Activated CD4-positive, alpha-beta T cell treated with anti-CD3 and anti-CD28 coated beads, Interleukin-10, Interleukin-2, amounts not matched to agents 100 ng/mL and 50 ng/mL, durations not matched to agents 16 hours and 8 hours (primary cell): ENCODE data around the gene OVCA2.

Experiments used
- DNase-seq: peaks from one replicate; pipeline ENCODE4 v3.0.0-alpha.2; 2020

The OVCA2 gene

DNA sequence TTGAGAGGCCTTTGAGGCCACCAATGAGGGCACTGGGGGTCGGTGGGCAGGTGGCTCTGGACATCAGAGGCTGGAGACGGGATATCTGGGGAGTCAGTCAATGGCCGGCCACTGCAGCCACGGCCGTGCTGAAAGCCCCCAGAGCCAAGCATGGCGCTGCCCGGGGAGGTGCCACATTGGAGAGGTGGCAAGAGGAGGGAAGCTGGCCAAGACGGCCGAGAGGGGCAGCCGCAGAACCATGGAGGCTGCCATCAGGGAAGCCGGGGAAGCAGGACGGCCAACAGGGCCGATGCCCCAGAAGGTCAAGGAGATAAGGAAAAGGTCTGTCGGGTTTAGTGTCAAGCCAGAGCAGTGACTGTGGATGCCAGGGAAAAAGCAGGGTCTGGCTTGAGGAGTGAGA is 26.5 kb upstream of the OVCA2 start:
- no peak for DNase-seq

DNA sequence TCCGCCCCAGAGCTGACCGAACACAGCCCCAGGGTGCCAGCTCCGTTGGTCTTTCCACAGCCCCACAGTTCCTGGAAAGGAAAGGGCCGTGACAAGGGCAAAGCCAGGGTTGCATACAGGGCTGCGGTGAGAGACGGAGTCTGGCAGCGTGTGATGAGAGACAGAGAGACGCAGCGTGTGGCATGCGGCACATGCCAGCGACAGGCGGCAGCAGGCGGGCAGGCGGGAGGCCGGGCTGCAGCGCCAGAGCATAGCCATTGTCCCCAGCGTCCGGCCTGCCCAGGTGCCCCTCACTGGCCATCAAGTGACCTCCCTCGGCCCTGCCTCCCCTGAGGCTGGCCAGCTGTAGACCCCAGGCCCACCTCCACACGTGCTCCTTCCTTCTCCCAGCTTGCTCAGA is 25.3 kb upstream of the OVCA2 start:
- no peak for DNase-seq

DNA sequence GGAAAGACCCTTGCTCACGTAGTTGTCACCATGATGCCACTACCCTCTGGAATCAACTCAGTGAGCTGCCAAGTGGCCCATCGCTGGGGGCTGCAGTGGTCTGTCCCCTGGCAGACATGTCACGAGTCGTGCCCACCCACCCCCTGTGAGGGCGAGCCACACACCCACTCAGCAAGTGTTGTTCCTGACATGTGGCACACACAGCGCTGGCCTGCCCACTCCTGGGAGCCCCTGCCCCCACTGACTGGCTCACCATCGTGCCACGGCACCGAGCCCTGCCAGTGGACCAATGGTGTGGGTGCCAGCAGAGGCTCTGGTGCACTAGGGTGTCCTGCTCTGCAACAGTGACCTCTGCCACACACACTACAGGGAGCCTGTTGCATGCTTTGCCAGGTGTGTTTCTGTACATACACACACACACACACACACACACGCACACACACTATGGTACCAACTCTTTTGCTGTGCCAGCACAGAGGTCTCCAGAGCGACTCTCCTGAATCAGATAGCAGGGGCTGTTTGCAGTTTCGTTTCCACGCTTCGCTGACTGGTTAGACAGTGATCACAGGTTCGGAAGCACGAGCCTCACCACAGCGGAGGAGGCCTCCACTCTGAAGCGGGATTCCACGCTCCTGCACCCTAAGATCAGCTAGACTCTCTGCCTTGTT is 24.4 kb upstream of the OVCA2 start:
- DNase-seq, result no peak

DNA sequence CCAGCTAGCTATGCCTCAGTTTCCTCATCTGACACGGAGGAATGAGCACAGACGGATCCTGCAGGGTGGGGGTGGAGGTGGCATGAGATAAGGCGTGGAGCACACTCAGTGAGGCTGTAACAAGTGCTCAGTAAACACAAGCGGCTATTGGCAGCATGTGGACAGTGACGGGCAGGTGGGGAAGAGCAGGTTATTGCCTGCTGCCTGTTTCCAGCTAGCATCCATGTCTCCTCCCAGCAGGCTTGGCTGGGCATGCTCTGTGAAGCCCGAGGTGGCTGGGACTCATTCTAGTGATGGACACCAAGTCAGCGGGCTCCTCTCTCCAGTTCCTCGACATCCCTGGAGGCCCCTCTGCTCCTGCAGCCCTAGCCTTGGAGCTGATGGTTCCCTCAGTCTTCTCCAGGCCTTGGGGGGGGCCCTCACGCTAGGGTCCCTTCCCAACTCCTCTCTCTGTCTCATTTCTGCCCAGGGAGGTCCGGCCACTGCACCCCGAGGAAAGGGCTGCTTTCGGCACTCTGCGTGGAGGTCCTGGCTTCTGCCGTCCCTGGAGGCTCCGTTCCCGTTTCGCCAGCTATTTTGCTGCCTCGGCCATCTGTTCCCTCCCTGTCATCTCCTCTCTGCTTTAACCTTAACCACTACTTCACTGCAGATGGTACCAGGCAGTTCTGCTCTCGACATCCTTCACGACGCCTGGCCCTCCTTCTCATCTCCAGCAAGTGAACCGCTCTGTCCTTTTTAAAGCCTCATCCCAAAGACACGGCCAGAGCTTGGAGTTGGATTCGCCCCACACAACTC is 22.9 kb upstream of the OVCA2 start:
- DNase-seq, result no peak

DNA sequence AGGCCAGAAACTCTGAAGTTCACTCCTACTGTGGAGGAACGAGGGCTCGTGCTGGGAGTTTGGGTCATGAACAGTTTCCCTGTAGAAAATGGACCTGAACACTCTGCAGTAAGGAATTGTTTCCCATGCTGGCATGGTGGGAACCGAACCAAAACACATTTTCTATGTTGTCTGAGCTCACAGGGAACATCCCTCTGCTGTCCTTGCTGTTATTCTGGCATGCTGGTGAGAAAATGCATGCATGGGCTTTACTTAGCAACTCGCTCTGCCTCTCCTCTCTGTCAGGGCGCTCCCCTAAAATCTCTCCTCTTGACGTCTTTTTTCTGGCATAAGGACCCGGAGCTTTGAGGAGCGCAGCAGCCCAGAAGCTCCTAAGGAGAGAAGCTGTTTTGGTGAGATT is 22.1 kb upstream of the OVCA2 start:
- no peak for DNase-seq

DNA sequence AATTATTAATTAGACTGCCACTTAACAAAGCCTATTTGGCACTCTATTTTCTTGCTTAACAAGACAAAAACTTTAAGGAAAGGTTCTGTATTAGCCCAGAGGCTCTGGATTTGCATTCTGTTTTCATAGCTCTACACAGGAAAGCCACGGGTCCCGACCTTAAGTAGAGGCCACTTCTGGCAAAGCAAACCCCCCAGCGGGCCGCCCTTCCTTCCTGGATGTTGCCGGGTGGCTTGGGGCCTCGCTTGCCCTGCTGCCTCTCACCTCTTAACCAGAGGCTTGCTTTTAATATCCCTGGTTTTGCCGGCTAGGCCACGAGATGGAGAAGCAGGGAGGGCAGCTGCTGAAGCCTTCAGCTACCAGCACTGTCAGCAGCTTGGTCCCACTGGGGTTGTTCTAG is 21.1 kb upstream of the OVCA2 start:
- no peak for DNase-seq

DNA sequence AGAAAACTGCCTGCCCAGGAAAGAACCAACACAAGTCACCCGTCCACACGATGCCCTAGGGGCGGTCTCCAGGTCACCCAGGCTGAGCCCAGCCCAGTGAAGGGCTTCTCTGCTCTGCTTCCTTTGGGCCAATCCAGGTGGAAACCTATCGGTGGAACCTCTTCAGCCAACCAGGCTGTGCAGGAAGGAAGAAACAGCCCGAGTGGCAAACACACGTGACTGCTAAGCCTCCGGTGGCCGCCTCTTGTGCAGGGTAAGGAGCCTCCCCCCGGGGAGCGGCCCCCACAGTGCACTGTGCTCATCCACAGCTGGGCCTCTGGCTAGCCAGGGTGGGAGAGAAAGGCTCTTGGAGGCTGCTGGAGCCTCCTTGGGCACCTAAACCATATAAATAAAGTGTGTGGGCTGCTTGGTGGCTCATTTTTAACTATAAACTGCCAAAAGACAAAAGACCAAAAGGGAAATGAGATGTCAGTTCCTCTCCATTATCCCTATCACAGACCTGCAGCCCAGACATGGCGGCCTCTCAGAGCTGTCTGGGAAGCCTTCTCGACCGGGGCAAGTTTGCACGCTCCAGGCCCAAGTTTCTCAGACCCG is 19.1 kb upstream of the OVCA2 start:
- DNase-seq, result no peak

DNA sequence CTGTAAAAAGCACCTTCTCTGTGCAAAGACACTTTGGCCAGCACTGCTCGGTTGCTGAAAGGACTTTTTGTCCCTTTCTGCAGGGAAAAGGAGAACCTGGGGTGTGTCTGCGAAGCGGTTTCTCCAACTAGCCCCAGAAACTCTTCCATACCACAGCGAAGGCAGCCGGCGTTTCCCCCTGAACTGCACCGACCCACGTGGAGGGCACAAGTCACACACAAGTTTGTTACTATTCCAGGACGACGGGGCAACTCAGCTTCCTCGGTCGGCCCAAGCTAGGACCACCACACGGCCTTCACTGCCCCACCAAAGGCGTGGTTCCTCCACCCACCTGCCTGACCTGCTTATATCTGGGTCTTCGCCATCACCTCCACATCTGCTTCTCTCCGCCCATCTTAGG is 18.6 kb upstream of the OVCA2 start:
- no peak for DNase-seq

DNA sequence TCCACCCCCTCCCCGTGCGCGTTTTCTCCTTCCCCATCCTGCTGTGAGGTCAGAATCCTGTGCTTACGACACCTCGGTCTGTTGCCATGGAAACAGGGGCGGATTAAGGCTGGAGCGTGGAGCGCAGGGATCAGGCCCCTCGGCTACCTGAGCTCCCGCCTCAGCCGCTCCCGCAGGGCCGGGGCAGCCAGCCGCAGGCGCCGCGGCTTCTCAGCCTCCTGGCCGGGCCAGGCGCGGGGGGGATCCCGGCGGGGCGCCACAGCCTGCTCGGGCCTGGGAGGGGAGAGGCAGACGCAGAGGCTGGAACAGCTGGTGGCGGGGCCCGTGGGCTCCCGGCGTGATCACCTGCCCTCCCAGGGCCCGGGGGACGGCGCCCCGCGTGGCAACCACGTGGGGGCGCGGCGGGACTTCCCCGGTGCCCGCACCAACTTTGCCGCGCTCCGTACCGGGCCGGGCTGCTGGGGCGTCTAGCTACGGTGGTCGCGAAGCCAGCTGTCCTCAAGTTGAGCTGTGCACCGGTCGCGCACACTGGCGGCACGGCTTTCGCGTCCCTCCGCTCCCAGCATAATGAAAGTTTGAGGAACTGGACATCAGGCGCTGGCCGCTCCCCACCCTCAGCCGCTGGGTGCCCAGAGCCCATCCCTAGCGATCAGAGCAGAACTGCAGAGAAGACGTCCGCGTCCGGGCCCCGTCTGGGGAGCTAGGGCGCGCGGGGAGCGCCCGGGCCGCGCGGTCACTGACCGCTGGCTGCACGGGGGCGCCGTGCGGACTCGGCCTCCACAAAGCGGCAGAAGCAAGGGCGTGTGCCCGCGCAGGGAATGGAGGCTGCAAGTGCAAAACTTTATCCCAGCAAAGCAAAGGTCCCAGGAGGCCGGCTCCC is 17.9 kb upstream of the OVCA2 start:
- peak; percentile 13 for DNase-seq

DNA sequence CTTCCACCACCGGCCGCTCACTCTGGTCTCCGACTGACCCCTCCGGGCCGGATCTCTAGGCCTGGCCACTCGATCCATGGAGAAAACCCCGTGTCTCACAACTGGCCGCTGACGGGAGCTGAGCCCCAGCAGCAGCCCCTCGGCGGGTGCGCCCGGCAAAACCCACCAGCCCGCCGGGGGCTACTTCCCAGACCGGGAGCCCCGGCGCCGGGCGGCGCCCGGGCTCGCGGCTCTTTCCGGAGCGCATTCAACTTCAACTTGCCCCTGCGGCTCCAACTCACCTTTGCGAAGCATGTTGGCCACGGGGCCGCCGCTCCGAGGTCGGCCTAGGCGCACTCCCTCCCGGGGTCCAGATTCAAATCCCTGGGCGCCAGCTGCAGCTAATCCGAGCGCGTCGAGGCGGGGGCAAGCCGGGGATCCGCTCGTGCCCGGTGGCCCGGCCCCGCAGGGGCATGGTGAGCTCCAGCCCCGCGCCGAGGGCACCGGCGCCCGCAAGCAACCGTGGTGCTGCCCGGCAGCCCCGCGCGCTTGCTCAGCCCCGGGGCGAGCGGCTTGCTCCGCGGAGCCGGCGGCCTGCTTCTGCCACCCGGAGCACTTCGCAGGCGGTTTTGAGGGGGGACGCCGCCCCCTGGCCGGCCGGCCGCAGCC is 17.1 kb upstream of the OVCA2 start:
- DNase-seq, result no peak

DNA sequence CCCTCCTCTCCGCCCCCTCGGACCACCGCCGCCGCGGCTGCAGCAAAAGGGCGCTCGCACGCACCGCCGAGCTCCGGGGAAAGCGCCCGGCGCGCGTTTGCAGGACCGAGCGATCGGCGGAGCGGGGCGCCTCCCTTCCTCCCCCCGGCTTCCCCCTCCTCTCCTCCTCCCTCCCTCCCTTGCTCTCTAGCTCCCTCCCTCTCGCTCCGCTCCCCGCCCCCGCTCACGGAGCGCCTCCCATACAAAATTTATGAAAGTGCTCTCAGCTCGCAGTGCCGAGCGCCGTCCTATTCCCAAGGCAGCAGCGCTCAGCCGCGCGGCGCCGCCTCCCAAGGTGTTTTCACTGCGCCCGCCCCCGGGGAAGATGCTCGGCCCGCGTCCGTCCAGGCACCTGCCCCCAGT is 16.6 kb upstream of the OVCA2 start, which contains the start of gene RTN4RL1:
Gene RTN4RL1 (minus strand): TSS at position 115 of the 402 bp plus-strand sequence. CDS start 469 bp downstream, outside the sequence.
- DNase-seq, result peak; percentile 47

DNA sequence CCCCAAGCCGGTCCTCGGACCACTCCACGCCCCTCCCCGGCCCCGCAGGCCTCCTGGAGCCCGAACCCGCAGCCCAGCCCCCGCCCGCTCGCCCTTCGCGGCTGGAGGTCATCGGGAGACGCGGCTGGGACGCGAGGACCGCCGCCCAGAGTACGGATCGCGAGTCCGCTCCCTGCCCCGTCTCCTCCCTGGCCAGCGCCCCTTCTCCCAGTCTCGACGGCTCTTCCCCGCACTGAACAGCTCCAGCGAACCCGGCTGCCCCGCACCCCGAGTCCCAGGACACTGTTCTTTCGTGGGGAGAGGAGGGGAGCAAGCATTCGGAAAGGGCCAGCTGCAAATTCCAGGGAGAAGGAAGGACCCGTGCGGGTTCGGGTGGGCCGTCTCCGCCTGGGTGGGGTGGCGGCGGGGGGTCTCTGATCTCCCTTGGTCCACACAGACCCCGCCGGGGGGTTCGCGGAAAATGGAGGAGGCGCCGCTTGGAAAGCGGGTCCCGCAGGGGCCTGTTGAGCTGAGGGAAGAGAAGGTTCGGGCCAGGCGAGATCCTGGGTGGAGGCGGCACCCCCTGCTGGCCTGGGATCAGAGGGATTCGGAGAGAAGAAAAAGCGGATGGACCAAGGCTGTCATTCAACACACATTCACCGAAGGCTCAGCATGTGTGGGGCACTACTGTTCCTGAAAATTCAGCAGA is 16.1 kb upstream of the OVCA2 start:
- DNase-seq, result peak; percentile 20

DNA sequence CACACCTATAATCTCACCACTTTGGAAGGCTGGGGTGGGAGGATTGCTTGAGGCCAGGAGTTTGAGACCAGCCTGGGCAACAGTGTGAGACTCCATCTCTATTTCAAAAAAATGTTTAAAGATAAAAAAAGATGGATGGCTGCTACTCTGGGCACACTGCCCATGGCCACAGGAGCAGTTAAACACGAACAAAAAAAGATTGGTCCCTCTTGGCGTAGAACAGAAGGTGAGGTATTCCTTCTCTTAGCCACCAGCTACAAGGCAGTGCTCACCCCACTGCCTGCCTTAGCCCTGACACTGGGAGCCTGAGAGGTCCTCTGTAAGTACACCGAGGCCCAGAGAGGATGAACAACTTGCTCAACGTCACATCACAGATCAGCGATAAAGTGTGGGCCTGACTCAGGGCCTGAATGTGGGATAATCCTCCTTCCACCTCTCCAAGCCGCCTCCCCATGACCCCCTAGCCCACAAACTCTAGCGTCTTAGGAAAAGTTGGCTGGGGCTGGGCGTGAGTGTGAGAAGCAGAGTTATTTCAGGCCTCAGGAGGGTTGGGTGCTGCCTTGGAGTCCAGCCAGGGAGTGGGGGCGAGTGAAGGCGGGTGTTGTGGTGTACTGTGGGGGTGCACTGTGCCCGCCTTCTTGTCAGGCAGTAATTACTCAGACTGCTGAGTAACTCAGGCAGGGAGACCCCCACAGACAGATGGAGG is 14.1 kb upstream of the OVCA2 start:
- DNase-seq, result no peak

DNA sequence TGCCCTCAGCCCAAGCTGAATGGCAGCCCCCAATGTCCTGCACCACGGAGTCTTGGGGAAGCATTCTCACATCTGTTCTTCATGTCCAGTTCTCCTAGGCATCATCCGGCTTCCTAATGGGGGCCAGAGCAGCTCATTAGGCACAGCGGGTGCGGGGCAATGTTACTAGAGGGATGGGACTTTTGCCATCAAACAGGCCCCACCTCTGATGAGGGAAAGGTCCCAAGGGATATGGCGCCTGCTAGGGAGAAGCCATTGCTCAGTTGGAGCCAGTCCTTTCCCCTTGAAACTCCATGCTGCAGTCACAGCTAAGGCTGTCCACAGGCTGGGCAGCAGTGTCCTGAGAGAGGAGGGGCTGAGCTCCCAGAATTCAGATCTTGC is 13.6 kb upstream of the OVCA2 start:
- DNase-seq, result no peak

DNA sequence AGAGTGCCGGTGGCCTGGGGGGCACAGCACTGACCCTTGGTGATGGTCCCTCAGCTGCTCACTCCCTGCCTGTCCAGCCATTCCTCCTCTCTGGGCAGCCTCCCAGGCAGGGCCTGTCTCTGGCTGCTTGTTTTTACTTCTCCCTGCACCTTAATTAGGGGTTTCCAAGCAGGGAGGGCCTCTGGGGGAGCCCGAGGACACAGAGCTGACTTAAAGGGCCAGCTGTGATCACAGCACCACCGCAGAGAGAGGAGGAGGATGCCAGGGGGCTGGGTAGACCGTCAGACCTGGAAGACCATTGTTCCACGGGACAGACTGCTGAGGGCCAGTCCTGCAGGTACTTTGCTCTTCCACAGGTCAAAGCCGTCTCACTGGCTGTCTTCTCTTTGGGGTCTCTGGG is 13.1 kb upstream of the OVCA2 start:
- no peak for DNase-seq

DNA sequence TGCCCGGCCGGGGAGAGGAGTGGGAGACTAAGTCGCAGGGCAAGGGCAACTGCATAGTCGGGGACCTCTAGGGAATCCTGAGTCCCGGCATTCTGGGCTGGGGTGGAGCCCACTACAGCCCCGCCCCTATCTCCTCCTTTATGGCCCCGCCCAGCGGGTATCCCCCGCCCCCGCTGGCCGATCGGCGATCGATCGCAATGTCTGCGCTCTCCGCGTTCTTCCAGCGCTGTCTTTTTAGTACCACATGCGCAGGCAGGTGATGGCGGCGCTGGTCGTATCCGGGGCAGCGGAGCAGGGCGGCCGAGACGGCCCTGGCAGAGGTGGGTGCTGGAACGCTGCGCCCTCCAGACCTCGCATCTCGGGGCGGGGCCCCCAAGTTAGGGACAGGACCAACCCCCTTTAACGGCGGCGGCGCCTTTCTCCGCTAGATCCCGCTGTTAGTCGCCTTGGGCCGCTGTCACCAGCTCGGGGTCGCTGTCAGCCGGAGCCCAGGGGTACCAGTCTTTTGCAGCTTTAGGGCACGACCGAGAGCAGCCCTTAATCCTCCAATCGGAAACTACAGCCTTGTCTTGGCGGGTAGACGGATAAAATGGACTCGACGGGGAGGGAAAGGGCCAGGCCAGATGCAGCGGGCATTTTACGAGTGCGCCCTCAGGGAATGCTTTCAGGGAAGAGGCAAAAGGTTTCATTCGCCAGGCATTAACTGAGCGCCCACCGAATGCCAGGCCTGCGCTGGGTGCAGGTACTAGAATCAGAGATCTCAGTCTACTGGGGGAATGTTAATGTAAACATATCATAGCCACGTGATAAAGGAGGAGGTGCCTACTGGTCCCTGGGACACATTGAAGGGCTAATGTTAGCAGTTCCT is 11.7 kb upstream of the OVCA2 start, which contains the start of gene DPH1:
Gene DPH1 (plus strand): TSS at position 243 of the 868 bp plus-strand sequence. CDS start 17 bp downstream, at position 260.
- peak; percentile 91 for DNase-seq

DNA sequence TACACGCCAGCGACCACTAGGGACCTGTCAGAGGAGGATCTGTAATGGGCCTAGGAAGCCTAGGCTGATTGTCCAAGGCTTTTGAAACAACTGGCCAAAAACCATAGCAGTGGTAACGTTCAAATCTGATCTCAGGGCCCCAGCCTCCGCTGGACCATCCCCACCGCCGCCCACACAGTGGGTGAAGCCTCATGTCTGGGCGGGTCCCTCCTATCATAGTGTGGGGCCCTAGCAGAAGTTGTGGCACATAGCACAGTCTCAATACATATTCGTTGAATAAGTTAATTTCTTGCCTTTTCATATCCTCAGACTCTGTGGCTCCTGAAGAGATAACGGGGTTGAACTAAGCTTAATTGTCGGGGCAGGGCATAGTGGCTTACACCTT is 11.1 kb upstream of the OVCA2 start:
- DNase-seq, result no peak

DNA sequence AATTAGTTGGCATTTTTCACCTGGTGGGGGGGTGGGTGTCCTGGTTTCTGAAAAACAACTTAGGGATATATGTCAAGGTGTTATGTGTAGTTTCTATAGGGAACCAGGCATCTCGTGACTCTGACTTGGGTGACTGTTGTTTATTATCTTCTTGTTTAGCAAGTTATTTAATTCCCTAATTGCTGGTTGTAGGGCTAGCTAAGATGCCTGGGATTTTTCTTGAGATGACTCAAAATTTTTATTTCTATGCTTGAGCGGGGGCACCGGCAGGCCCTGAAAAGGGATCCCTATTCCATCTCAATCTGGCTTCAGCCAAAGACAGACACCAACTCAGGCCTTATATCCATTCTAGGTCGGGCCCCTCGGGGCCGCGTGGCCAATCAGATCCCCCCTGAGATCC is 8.7 kb upstream of the OVCA2 start:
- no peak for DNase-seq

DNA sequence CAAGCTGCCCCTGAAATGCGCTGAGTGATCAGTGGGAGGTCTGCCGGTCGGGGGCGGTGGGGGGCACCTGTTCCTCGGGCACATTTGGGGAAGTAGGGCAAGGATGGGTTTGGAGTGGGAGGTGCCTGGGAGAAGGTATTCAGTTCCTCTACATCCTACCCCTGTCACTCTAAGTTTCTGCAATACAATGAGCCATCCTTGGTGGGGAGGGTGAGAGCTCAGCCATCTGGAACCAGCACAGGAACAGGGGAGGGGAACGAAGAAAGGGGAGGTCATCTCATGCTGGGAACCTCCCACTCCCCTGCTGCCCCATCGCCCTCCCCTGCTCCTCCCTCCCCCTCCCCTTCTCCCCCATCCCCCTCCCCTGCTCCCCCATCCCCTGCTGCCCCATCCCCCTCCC is 7.7 kb upstream of the OVCA2 start:
- DNase-seq, result no peak
